Activated naive CD4-positive, alpha-beta T cell treated with anti-CD3 and anti-CD28 coated beads, Interleukin-2, amount 50 U/mL, for 72 hours (primary cell): Measurements from ENCODE around the gene TBC1D28. TPM values are rescaled to one million over a fixed set of nuclear protein-coding genes. Genes with fewer than 3 reads are reported as not detected.
A peak's percentile ranks its signal among the peaks of the same experiment; 100 is the strongest.
"Not testable (repeated sequence)": the region's sequence is repeated elsewhere in the genome, so short reads cannot be mapped to it uniquely, and the experiment has no call there.

Experiments used
- ATAC-seq, 2 donors: fragments of 150-1000 bp; cut with Tn5 transposase; 2 replicates each; pipeline ENCODE4 v1.10.0; 2021; ENCODE audit warnings: mild to moderate bottlenecking in 2 of 2, moderate library complexity in 2 of 2
- DNase-seq, 2 donors: peaks; one replicate each; pipeline ENCODE4 v3.0.0; 2021 to 2022; ENCODE audit warnings: low spot score in 2 of 2
- H3K27ac Mint-ChIP-seq, 2 donors: one replicate each; pipeline ENCODE4 v1.8.0; 2022; ENCODE audit warnings: mild to moderate bottlenecking in 2 of 2, mixed read lengths in 2 of 2
- H3K36me3 Mint-ChIP-seq, 2 donors: one replicate each; pipeline ENCODE4 v1.8.0; 2022; ENCODE audit warnings: mixed read lengths in 2 of 2
- H3K9me3 Mint-ChIP-seq, 2 donors: one replicate each; pipeline ENCODE4 v1.8.0; 2022; ENCODE audit warnings: mixed read lengths in 2 of 2
- total RNA-seq, 2 donors: library from RNA; stranded (reverse); gene quantifications; one replicate each; pipeline ENCODE4 v1.2.3, GENCODE V29; 2022

Gene TBC1D28
- total RNA-seq, 2 donors from 2014 or later = not detected

GRCh38 chr17:18626152-18626870 lies 17.9 kb downstream of the TBC1D28 start:
- no peak overlapping the region for H3K27ac Mint-ChIP-seq
- no peak for ATAC-seq
- no peak for DNase-seq
- no peaks in the 10 kb centered on the region for H3K9me3 Mint-ChIP-seq
- H3K36me3 Mint-ChIP-seq = peaks cover 7 to 8% of the 10 kb centered on the region in 2 donors

- not testable (repeated sequence) for H3K9me3 Mint-ChIP-seq, H3K36me3 Mint-ChIP-seq
- H3K27ac Mint-ChIP-seq = peak overlapping the region; percentile 95 to 96
- DNase-seq (peak; percentile 95 to 97), ATAC-seq (peak; percentile 99 to 100)
Observed at GRCh38 chr17:18625509-18626104, 18.6 kb downstream of the TBC1D28 start.

GRCh38 chr17:18624862-18625501 lies 19.2 kb downstream of the TBC1D28 start:
- peak overlapping the region; percentile 95 to 96 for H3K27ac Mint-ChIP-seq
- not testable (repeated sequence) for DNase-seq, H3K36me3 Mint-ChIP-seq, H3K9me3 Mint-ChIP-seq
- ATAC-seq = peak; percentile 48 to 50

GRCh38 chr17:18617613-18618012 lies 26.6 kb downstream of the TBC1D28 start:
- H3K9me3 Mint-ChIP-seq, H3K36me3 Mint-ChIP-seq, ATAC-seq, H3K27ac Mint-ChIP-seq, DNase-seq: not testable (repeated sequence)

- not testable (repeated sequence) for ATAC-seq, H3K36me3 Mint-ChIP-seq
Observed at GRCh38 chr17:18613016-18613415, 31.2 kb downstream of the TBC1D28 start.

GRCh38 chr17:18593138-18593537 lies 51.1 kb downstream of the TBC1D28 start:
- DNase-seq, H3K36me3 Mint-ChIP-seq, H3K27ac Mint-ChIP-seq, ATAC-seq, H3K9me3 Mint-ChIP-seq: not testable (repeated sequence)

More at GRCh38 chr17:18613016-18613415, 31.2 kb downstream of the TBC1D28 start:
- H3K9me3 Mint-ChIP-seq, DNase-seq, H3K27ac Mint-ChIP-seq: not testable (repeated sequence)

Other genes starting within 250 kb of the TBC1D28 start
- not detected for gene LGALS9C, start 167.6 kb downstream of the TBC1D28 start, total RNA-seq
- gene FOXO3B, start 37.9 kb upstream of the TBC1D28 start, total RNA-seq = 1 to 10 TPM; 2.1 to 4.6 TPM
- gene FBXW10, start 99.7 kb upstream of the TBC1D28 start, total RNA-seq = not detected
- 10 to 100 TPM; 23.4 to 27.3 TPM for gene TVP23B, start 136.8 kb upstream of the TBC1D28 start, total RNA-seq
- 10 to 100 TPM; 28.1 to 45.4 TPM for gene PRPSAP2, start 213.7 kb upstream of the TBC1D28 start, total RNA-seq